Measurements from ENCODE around the gene LSR.

Gene LSR

GRCh38 chr19:35306473-35307246 lies 57.9 kb downstream of the LSR start:
- peak; percentile 47 for DNase-seq

GRCh38 chr19:35307931-35308330 lies 59.1 kb downstream of the LSR start:
- no peak for DNase-seq

- DNase-seq, result no peak
Observed at GRCh38 chr19:35308910-35309309, 60.1 kb downstream of the LSR start.

GRCh38 chr19:35309481-35310279 lies 60.9 kb downstream of the LSR start:
- no peak for DNase-seq

GRCh38 chr19:35310331-35310730 lies 61.5 kb downstream of the LSR start:
- no peak for DNase-seq

DNA sequence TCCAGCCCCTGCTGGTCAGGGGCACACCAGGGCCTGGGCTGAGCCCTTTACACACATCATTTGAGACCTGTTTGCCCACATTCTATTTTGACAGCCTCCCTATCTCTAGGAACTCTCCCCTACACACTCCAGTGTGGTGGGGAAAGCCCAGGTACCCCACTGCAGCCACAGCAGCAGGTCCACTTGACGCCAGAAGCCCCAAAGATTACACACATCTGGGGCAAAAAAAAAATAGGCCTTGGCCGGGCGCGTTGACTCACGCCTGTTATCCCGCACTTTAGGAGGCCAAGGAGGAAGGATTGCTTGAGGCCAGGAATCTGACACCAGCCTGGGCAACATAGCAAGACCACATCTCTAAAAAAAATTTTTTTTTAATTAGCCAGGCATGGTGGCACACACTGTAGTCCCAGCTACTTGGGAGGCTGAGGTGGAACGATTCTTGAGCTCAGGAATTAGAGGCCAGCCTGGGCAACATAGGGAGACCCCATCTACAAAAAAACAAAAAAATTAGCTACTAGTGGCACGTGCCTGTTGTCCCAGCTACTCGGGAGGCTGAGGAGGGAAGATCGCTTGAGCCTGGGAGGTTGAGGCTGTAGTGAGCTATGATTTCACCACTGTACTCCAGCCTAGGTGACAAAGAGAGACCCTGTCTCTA lies 62.1 kb downstream of the LSR start:
- no peak for DNase-seq

- DNase-seq, result no peak
Observed at GRCh38 chr19:35311901-35312665, 63.3 kb downstream of the LSR start.

- no peak for DNase-seq
Observed at GRCh38 chr19:35313587-35313986, 64.8 kb downstream of the LSR start.

GRCh38 chr19:35314031-35314430 lies 65.2 kb downstream of the LSR start:
- DNase-seq, result no peak

DNA sequence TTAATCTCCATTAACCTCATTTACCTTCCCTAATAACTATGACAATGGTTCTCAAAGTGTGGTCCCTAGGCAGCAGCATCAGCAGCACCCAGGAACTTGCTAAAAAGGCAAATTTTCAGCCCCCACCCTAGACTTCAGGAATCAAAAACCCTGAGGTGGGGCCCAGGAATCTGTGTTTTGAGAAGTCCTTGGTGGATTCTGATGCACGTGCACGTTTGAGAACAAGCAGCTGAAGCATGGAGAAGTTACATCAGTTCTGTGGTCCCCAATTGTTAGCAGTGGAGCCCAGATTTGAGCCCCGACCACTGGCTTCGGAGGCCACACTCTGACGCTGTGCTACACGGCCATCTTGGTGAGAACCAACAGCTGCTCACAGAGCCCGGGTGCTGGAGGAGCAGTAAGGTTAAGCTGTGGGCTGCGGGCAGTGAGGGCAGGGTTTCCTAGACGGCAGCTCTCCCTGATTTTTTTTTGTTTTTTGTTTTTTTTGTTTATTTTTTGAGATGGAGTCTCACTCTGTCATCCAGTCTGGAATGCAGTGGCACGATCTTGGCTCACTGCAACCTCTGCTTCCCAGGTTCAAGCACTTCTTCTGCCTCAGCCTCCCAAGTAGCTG lies 66.2 kb downstream of the LSR start:
- no peak for DNase-seq

- no peak for DNase-seq
Observed at GRCh38 chr19:35315883-35316282, 67.1 kb downstream of the LSR start.

DNA sequence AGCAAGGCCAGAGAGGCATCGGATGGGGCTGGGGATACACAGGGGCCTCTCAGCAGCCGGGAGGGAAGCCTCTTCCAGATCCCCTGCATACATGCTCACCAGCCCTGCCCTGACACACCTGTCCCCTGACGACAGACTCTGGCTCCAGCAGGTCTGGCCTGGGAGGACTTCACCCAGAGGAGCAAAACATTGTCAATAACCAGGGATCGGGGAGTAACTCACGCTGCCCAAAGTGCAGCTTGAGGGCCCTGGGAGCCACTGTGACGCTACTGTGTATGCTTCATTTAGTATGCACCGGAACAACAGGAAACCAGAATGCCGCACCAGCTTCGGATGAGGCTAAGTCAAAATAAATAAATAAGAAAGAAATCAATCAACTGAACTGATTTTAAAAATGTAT lies 67.8 kb downstream of the LSR start:
- no peak for DNase-seq
